SW 1271 (cell line): ENCODE results near the gene GPN2.

Experiments used
- DNase-seq, 2 experiments: peaks; one replicate each; lab custom pipeline; 2025; lab: John Stamatoyannopoulos, UW

Gene GPN2

GRCh38 chr1:26889551-26890466 is at the start of gene GPN2:
Gene GPN2, minus strand, starts transcription at chr1:26890283. Its CDS starts 187 bp downstream, at chr1:26890096.
- peak; percentile 43 to 76 for DNase-seq

DNA sequence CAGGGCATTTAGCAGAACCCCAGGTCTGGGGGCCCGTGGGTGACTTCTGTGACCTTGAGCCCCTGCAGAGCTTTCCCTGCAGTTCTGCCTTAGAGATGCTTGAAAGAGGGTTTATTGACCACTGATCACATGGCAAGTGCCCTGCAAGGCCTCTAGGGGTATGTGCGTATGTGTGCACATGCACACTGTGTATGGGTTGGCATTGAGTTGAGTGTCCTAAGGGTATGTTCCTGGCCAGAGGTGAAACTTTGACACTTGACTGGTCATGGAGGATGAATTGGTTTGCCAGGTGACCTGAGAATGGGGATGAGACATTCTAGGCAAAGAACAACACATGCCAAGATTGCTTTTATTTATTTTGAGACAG is 48.6 kb upstream of the GPN2 start:
- DNase-seq, result no peak

GRCh38 chr1:26938004-26938658 is 48.0 kb upstream of the GPN2 start:
- no peak for DNase-seq

DNA sequence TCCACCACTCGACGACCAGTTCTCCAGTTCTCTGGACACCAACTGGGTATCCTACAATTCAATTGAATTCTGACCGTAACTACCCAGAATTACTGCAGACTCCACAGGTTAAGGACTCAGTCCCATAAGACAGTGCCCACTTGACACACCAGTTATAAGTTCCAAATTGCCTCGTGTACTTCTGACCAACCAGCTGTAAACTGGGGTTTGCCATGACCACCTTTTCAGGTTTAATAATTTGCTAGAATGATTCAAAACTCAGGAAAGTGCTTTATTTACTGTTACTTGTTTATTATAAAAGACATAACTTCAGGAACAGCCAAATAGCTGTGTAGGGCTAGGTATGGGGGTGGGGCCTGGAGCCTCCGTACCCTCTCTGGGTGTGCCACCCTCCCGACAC is 46.7 kb upstream of the GPN2 start:
- no peak for DNase-seq

DNA sequence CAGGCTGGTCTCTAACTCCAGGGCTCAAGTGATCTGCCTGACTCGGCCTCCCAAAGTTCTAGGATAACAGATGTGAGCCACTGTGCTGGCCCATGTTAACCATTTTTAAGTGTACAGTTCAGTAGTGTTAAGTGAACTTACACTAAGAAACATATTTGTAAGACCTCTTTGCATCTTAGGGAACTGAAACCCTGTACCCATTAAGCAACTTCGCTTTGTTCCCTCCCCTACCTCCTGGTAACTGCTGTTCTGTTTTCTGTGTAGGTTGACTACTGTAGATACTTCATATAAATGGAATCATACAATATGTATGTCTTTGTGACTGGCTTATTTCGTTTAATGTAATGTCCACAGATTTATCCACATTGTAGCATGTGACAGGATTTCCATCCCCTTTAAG is 42.4 kb upstream of the GPN2 start:
- no peak for DNase-seq

DNA sequence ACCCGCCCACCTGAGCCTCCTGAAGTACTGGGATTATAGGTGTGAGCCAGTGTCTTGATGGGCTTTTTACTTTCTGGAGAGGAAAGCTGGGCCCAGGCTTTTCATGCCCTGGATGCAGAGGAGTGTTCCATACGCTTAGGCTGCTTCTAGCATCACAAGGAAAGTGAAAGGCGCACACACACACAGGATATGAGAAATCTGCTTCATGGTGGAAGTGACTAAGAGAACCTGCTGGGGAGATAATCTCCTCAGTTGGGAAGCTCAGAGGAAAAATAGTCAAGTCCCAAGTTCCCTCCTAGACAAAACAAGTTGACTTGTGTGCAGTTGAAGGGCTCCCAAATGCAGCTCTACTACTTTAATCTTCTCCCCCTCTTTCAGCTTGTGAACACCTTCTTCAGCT is 33.6 kb upstream of the GPN2 start:
- peak in 1 of 2 experiments; percentile 23 for DNase-seq

GRCh38 chr1:26922901-26923300 is 32.8 kb upstream of the GPN2 start:
- no peak for DNase-seq

GRCh38 chr1:26922431-26922729 is 32.3 kb upstream of the GPN2 start:
- no peak for DNase-seq

DNA sequence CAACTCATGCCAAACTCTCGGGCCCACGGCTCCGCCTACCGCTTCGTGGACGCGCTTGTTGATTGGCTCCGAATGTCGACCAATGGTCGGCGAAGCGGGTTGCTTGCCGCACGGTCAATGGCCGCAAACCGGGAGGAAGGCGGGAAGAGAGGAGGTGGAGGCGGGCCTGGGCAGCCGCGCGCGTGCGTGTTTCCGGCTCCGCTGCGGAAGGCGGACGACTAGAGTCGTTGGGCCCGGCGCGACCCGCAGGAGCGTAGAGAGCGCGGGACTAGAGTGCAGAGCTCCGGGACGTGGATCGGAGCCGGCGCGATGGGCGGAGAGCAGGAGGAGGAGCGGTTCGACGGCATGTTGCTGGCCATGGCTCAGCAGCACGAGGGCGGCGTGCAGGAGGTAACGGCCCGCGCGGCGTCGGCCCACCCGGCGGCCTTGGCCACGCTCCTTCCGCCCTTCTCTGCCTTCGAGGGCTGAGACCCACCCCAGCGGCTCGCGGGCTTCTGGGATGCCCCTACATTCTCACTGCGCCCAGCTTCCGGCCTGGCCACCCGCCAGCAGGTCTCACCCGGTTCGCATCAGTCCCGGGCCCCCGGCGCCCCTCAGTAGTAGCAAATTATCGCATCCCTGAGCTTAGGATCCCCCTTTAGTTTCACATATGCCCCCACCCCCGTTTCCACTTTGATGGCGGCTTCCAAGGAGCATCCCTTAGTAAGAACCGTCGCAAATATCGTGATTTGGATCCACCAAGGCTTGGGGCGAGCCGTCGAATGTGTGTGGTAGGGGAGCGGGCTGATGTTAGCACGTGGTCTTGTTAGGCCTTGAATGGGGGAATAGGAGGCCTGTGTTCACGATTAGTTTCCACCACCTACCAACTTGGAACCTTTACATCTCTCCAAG is 31.7 kb upstream of the GPN2 start, which contains the start of gene NUDC:
Gene NUDC, plus strand, starts transcription at position 204 of the 891 bp plus-strand sequence. Its CDS starts 106 bp downstream, at position 310.
- peak; percentile 85 to 89 for DNase-seq

GRCh38 chr1:26921126-26921539 is 31.1 kb upstream of the GPN2 start:
- DNase-seq, result no peak

DNA sequence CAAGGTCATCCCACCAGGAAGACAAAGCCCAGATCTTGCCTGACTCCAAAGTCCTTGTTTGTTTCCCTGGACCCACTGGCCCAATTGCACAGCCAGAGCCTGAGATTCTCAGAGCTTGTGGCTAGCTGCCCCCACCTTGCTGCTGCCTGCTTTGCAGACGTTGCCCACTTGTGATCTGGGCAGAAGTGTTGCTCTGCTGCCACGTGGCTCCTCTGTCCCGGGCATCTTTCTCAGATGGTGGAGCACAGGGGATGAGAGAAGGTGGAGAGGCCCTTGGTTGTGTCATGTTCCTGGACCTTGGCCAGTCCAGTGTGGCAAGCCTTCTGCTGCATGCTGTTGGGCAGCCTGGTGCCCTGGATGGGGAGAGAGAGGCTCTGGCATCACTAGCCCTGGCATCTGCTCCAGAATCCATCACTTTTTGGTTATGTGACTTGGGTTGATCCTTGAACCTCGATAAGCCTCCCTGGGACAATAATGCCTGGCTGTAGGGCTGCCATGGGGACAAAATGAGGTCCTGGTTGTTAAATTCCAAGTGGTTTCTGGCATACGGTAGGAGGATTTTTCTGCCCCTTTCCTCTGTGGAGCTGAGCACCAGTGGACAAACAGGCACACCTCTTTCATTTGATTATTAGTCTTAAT is 25.2 kb upstream of the GPN2 start:
- no peak for DNase-seq

DNA sequence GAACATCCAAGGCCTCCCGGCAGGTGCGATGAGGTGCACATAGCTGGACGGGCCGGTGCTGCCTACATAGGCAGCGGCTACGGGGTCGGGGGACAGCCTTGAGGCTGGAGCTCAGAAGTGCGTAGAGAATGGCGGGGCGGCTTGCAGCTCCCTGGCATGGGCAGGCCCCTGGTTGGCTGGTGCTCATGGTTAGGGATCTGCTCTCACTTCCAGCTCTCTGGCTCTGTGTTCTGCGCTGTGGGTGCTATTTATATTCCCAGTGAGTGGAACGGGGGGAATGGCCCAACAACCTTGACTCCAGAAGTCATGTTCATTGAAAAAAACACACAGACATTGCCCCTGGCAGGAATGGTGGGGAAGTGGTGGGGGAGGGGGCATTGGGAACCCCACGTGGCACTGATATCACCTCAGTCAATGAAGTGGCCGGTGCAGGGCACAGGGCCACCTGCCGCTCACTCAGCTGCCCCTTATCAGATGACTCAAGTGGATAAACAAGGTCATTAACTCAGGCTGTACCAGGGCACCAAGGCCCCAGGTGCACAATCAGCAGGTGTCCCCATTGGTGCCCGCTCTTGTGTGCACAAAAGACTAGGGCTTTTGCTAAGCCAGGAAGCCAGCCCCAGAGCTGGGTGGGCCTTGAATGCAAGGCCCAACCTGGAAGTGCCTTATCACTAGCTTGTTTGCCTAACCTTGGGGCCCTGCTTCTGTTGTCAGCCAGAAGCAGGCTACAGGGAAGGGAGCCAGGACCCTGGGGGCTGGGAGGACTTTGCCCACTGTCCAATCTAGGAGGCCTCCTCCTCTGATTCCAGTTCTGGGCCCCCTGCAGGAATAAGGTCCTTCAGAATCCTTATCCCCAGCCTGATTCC is 23.9 kb upstream of the GPN2 start, which contains the start of gene NR0B2:
Gene NR0B2, minus strand, starts transcription at position 222 of the 866 bp plus-strand sequence. Its CDS starts 35 bp downstream, at position 187.
- DNase-seq, result no peak

DNA sequence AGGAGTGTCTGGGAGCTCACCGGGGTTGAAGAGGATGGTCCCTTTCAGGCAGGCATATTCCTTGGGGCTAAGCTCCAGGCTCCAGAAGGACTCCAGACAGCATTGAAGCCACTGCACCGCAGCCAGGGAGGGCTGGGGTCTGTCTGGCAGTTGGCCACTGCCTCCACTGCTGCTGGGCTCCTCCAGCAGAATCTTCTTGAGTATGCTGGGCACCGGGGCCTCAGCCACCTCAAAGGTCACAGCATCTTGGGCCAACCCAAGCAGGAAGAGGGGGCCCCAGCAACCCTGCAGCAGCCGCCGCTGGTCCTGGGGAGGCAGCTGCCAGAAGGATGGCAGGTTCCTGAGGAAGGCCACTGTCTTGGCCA is 23.3 kb upstream of the GPN2 start:
- DNase-seq, result no peak

- no peak for DNase-seq
Observed at GRCh38 chr1:26912147-26912490, 22.0 kb upstream of the GPN2 start.

DNA sequence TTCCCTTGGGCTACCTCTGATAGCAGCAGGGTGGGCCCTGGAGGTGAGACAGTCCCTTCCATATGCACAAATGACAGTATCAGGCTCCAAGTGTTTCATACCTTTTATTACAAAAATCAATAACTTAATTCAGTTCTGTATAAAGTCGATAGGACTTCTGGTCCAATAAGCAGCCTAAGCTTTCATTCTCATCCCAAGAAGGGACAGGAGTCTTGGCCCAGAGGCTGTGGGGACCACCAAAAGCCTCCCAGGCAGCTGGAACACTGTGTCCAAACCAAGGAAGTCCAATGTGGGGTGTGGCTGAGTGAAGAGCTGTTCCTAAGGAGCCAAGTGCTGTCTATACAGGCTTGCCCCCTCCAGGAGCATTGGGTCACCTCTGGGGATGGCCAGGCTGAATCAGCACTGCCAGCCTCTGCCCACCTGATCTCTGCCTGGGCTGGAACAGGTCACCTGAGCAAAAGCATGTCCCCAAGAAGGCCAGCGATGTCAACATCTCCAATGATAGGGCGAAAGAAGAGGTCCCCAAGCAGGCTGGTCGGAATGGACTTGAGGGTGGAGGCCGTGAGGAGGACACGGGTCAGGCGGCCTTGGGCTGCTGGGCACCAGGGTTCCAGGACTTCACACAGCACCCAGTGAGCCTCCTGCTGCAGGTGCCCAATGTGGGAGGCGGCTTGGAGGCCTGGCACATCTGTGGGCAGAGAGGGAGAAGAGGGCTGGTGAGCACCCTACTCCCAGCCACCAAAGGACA is 21.5 kb upstream of the GPN2 start:
- DNase-seq, result no peak

DNA sequence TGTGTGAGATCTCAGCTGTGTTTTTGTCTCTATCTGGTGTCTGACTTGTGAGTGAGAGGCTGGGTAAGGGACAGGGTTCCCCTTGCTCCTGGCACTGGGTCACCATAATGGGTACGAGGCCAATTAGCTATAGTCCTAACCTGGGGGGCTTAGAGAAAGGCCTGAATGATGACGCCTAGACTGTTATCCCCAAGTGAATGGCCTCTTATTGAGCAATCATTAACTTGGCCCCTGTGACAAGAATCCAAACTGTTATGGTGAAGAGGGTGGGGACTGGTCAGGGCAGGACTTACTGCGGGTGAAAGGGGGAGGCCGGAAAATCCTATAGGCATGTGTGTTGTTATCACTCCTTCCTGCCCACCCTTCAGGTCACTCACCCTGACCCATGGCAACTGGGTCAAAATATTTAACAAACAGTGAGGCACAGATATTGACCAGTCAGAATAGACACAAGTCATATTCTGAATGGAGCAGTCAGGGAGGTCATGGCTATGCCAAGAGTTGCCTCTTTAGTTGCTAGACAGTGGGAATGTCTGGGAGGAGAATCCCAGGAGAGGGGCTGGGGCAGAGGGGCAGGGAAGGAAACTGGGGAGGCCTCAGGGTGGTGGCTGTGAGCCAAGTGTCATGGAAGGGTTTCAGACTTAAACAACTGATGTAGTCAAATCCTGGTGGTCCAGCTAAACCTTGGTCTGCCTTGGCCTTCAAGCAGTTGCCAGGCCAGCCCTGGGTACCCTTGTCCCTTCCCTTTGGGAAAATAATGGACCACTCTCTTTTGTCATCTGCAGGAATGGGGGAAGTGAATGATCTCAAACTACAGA is 20.5 kb upstream of the GPN2 start:
- no peak for DNase-seq

DNA sequence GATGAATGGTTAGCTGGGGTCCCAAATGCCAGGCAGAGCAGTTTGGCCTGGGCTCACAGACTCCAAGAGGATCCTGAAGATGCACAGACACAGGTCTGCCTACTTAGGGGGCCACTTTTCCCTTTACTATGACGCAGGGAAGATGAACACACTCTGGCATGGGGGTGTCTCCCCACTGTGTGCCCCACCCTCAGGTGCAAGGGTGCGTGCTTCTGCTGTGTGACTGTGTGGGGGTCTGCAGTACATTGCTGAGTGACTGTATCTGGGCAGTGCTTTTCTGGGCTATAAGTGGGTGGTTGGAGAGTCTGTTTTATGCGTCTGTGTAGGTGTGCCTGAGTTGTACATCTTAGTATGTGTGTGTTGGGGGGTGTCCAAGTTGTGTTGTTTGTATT is 19.9 kb upstream of the GPN2 start:
- DNase-seq, result no peak

GRCh38 chr1:26907071-26907917 is 17.2 kb upstream of the GPN2 start:
- peak in 1 of 2 experiments; percentile 12 for DNase-seq
